ENCODE data around the gene SIT1. TPM values are rescaled to one million over a fixed set of nuclear protein-coding genes. Genes with fewer than 3 reads are reported as not detected.
A peak's percentile ranks its signal among the peaks of the same experiment; 100 is the strongest.

The SIT1 gene
- total RNA-seq, 2 experiments from 2014 or later = 121 to 176 TPM

DNA sequence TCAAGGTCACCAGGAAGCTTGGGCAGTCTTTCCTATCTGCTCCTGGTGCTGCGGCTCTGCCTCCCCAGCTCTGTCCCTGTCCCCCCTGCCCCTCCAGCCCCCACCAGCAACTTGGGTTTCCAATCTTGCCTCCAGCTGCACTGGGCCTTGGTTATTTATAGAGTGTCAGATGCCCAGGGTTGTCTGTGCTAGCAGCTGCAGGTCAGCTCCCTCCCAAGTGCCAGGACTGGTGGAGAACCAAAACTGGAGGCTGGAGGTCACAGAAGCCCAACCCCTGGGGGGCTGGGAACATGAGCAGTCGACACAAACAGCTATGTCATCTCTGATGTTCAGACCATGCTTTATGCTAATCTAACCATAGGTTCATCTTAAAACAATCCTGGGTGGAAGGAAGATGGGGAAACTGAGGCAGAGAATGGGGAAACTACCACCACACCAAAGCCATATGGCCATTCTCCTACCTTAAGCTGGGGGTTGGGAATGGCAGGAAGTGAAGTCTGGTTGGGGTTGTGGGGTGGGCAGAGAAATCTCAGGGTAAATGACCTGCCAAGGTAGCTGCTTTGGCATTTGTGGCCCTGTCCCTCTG lies 37.3 kb upstream of the SIT1 start:
- ChIA-PET CTCF (ENCODE audit: unreplicated experiment) (interaction anchor here (0.8 to 1.5 kb wide), 4 partner anchors 8 to 77 kb away, joined by 3 to 5 read pairs (median 4); no protein-coding TSS in a partner anchor), POLR2A (interaction anchor here (0.6 to 1.6 kb wide), 7 partner anchors 22 to 226 kb away, joined by 3 to 7 read pairs (median 4); partner anchors contain the start of gene SIT1)
- no peaks in the 10 kb centered on the region for H4K20me1 ChIP-seq (ENCODE audit: insufficient read depth, low read length)
- peak overlapping the region; percentile 60 for H3K4me2 ChIP-seq (ENCODE audit: low read length)
- intact Hi-C loops (cut with micrococcal nuclease; ENCODE audit: unreplicated experiment) = no loop called here
- BruUV-seq (replicated peaks) = no TSS peak
- no peaks in the 10 kb centered on the region for H3K36me3 ChIP-seq (ENCODE audit: insufficient read depth, low read length)
- TF ChIP-seq EZH2phosphoT487 (IDR thresholded peaks at IDR 0.05; ENCODE audit: borderline replicate concordance, low read depth, low read length) = no peak
- TF ChIP-seq, protein P1, sequence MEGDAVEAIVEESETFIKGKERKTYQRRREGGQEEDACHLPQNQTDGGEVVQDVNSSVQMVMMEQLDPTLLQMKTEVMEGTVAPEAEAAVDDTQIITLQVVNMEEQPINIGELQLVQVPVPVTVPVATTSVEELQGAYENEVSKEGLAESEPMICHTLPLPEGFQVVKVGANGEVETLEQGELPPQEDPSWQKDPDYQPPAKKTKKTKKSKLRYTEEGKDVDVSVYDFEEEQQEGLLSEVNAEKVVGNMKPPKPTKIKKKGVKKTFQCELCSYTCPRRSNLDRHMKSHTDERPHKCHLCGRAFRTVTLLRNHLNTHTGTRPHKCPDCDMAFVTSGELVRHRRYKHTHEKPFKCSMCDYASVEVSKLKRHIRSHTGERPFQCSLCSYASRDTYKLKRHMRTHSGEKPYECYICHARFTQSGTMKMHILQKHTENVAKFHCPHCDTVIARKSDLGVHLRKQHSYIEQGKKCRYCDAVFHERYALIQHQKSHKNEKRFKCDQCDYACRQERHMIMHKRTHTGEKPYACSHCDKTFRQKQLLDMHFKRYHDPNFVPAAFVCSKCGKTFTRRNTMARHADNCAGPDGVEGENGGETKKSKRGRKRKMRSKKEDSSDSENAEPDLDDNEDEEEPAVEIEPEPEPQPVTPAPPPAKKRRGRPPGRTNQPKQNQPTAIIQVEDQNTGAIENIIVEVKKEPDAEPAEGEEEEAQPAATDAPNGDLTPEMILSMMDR (conservative IDR thresholded peaks at IDR 0.05; ENCODE audit: low read length) = no peak
- H3K9me3 ChIP-seq (ENCODE audit: low read length) = no peaks in the 10 kb centered on the region
- H2AFZ ChIP-seq (ENCODE audit: low read length) = peak overlapping the region; percentile 89; the same call in 1 of the 2 replicates
- no peak for DNase-seq (ENCODE audit: low spot score)
- H3K4me1 ChIP-seq (ENCODE audit: insufficient read depth, low read length, poor library complexity, severe bottlenecking) = peaks cover 51% of the 10 kb centered on the region
- no peak overlapping the region for H3K4me3 ChIP-seq (ENCODE audit: low read depth, low read length, poor library complexity, severe bottlenecking)
- H3K9me2 ChIP-seq (ENCODE audit: insufficient read depth, low read length) = no peaks in the 10 kb centered on the region
- H3K79me2 ChIP-seq (ENCODE audit: insufficient read depth, low read depth, low read length) = no peaks in the 10 kb centered on the region
- no peak overlapping the region for H3K27ac ChIP-seq (ENCODE audit: low read depth, low read length, poor library complexity, severe bottlenecking)

DNA sequence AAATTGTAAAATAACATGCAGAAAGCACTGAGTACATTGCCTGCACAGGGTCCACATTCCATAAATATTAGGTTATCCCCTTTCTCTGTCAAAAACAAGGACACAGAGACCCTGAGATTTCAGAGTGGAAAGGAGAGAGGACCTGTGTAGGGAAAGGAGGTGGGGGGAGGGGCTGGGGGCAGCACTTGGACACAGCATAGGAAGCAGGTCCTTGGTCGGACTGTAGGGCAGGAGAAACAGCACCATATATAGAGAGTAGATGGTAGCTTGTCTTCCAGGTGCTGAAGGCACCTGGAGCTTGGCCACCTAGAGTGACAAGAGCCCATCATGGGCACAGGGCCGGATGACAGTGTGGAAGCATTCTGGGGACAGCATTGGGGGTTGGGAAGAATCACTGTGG lies 36.6 kb upstream of the SIT1 start:
- peaks cover 51% of the 10 kb centered on the region for H3K4me1 ChIP-seq (ENCODE audit: insufficient read depth, low read length, poor library complexity, severe bottlenecking)
- no peaks in the 10 kb centered on the region for H3K36me3 ChIP-seq (ENCODE audit: insufficient read depth, low read length)
- H3K9me3 ChIP-seq (ENCODE audit: low read length) = no peaks in the 10 kb centered on the region
- POLR2A ChIA-PET = interaction anchor here (0.8 to 1.6 kb wide), 4 partner anchors 22 to 227 kb away, joined by 3 to 7 read pairs (median 4); no protein-coding TSS in a partner anchor
- CTCF ChIA-PET (ENCODE audit: unreplicated experiment) = interaction anchor here (0.8 to 1.5 kb wide), 3 partner anchors 9 to 76 kb away, joined by 3 to 5 read pairs (median 4); no protein-coding TSS in a partner anchor
- TF ChIP-seq, protein P1 (conservative IDR thresholded peaks at IDR 0.05; ENCODE audit: low read length) = no peak
- TF ChIP-seq EZH2phosphoT487 (IDR thresholded peaks at IDR 0.05; ENCODE audit: borderline replicate concordance, low read depth, low read length) = no peak
- peak; percentile 20 for DNase-seq (ENCODE audit: low spot score)
- no peaks in the 10 kb centered on the region for H3K79me2 ChIP-seq (ENCODE audit: insufficient read depth, low read depth, low read length)
- peak overlapping the region; percentile 89; the same call in 1 of the 2 replicates for H2AFZ ChIP-seq (ENCODE audit: low read length)
- peak overlapping the region; percentile 65 for H3K27ac ChIP-seq (ENCODE audit: low read depth, low read length, poor library complexity, severe bottlenecking)
- no peaks in the 10 kb centered on the region for H3K9me2 ChIP-seq (ENCODE audit: insufficient read depth, low read length)
- H3K4me3 ChIP-seq (ENCODE audit: low read depth, low read length, poor library complexity, severe bottlenecking) = peak overlapping the region; percentile 18
- H4K20me1 ChIP-seq (ENCODE audit: insufficient read depth, low read length) = no peaks in the 10 kb centered on the region
- intact Hi-C loops (cut with micrococcal nuclease; ENCODE audit: unreplicated experiment) = no loop called here
- H3K4me2 ChIP-seq (ENCODE audit: low read length) = peak overlapping the region; percentile 60
- BruUV-seq (replicated peaks) = no TSS peak

Data from OCI-LY7 (cell line).